ENCODE measurements around the gene LARP4B.

GRCh38 chr10:866577-866941, 64.9 kb downstream of the LARP4B start:
- TF ChIP-seq JUND (IDR thresholded peaks at IDR 0.05), result no peak
- no peak for TF ChIP-seq CTCF (IDR thresholded peaks at IDR 0.05 in 2 of 3, conservative IDR thresholded peaks at IDR 0.05 in 1 of 3; ENCODE audit: borderline replicate concordance in 1 of 3, insufficient read depth in 1 of 3, low read depth in 2 of 3, low read length in 2 of 3)
- no peak for TF ChIP-seq CBX3 (IDR thresholded peaks at IDR 0.05; ENCODE audit: low read depth)
- no peak for TF ChIP-seq SP1 (IDR thresholded peaks at IDR 0.05; ENCODE audit: low read depth)
- no peak for TF ChIP-seq EZH2 (IDR thresholded peaks at IDR 0.05)
- TF ChIP-seq ATF3 (IDR thresholded peaks at IDR 0.05), result no peak
- TF ChIP-seq POLR2A (IDR thresholded peaks at IDR 0.05; ENCODE audit: borderline replicate concordance, extremely low read depth, insufficient read depth, insufficient read length), result no peak
- TF ChIP-seq POLR2AphosphoS5 (IDR thresholded peaks at IDR 0.05; ENCODE audit: low read depth, low read length), result no peak
- TF ChIP-seq EGR1 (IDR thresholded peaks at IDR 0.05; ENCODE audit: low read depth), result no peak
- TF ChIP-seq MAX (IDR thresholded peaks at IDR 0.05), result no peak
- no peak for TF ChIP-seq YY1 (IDR thresholded peaks at IDR 0.05; ENCODE audit: extremely low read depth, insufficient replicate concordance, low read depth, low read length)

All from HCT116 (cell line).